Body of pancreas (tissue), 4 donors: Measurements from ENCODE around the gene TXN2. TPM values are rescaled to one million over a fixed set of nuclear protein-coding genes. Genes with fewer than 3 reads are reported as not detected.

Experiments used
- ATAC-seq: fragments of 150-250 bp; one replicate; pipeline ENCODE4 v1.9.1; 2016
- DNase-seq, 4 donors: peaks; one replicate each; pipeline ENCODE4 v3.0.0-alpha.2; 2019
- H3K27ac ChIP-seq, 4 donors: fragments of 200-600 bp; sonication (generic); 1 replicate in 3 of 4; 2 replicates in 1 of 4; pipeline versions ENCODE4 v1.5.1 to v1.6.1; 2016 to 2019; ENCODE audit warnings: mild to moderate bottlenecking in 1 of 4, mixed read lengths in 1 of 4, moderate library complexity in 1 of 4
- H3K27me3 ChIP-seq, 2 donors: fragments of 200-600 bp; sonication (generic); one replicate each; pipeline ENCODE4 v1.6.0; 2016; ENCODE audit warnings: mild to moderate bottlenecking in 1 of 2
- H3K36me3 ChIP-seq, 2 donors: fragments of 200-600 bp; sonication (generic); replicated peaks in 1 of 2; 2 replicates each; pipeline ENCODE4 v1.5.1; 2016; ENCODE audit warnings: low read depth in 2 of 2; ENCODE audit not compliant: insufficient read depth in 1 of 2
- H3K4me1 ChIP-seq: fragments of 200-600 bp; sonication (generic); one replicate; pipeline ENCODE4 v1.6.0; 2016
- H3K4me3 ChIP-seq, 2 donors: fragments of 200-600 bp; sonication (generic); 1 replicate in 1 of 2; 2 replicates in 1 of 2; pipeline ENCODE4 v1.5.1; 2016 to 2019
- H3K9me3 ChIP-seq, 3 donors: fragments of 200-600 bp; sonication (generic); 1 replicate in 2 of 3; 2 replicates in 1 of 3; pipeline ENCODE4 v1.5.1; 2016
- POLR2A ChIP-seq, 3 donors: fragments of 450-650 bp; IDR thresholded peaks; one replicate each; pipeline ENCODE4 v1.6.1; 2016; ENCODE audit warnings: antibody characterized with exemption in 3 of 3, mild to moderate bottlenecking in 2 of 3
- WGBS, 2 donors: methylation state at CpG; one replicate each; pipeline ENCODE4 v1.1.5; 2017; 5-methylcytosine and 5-hydroxymethylcytosine counted together
- intact Hi-C: fragments of 100-400 bp; cut with DNase I; formaldehyde crosslinking; loops from one replicate; pipeline ENCODE4 v1.15.1; 2023
- total RNA-seq, 2 donors: library from RNA; depleted of rRNA; stranded (reverse); fragments of >200 nt; gene quantifications; one replicate each; pipeline ENCODE4 v1.1.0, GENCODE V29; 2016
- TF ChIP-seq, protein P1 (sequence below), 7 experiments: fragments of 450-650 bp in 4 of 7; fragments of 200-600 bp in 3 of 7; sonication (generic) in 3 of 7; IDR thresholded peaks; one replicate each; pipeline ENCODE4 v1.5.1; 2016 to 2019; ENCODE audit warnings: antibody characterized with exemption in 7 of 7

The TXN2 gene
- total RNA-seq, 2 donors from 2014 or later: 27.0 to 44.5 TPM

DNA sequence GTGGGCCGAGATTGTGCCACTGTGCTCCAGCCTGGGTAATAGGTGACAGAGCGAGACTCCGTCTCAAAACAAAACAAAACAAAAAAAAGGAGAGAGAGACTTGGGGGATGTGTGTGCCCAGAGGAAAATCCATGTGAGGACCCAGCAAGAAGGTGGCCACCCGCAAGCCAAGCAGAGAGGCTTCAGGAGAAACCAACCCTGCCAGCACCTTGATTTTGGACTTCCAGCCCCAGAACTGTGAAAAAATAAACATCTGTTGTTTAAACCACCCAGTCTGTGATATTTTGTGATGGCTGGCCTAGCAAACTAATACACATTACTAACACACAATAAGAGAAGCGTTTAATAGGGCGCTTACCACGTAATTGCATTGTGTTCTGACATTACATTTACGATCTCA lies 21.2 kb downstream of the TXN2 start:
- no peaks in the 10 kb centered on the region for H3K9me3 ChIP-seq
- H3K4me3 ChIP-seq: no peak overlapping the region
- TF ChIP-seq, protein P1, sequence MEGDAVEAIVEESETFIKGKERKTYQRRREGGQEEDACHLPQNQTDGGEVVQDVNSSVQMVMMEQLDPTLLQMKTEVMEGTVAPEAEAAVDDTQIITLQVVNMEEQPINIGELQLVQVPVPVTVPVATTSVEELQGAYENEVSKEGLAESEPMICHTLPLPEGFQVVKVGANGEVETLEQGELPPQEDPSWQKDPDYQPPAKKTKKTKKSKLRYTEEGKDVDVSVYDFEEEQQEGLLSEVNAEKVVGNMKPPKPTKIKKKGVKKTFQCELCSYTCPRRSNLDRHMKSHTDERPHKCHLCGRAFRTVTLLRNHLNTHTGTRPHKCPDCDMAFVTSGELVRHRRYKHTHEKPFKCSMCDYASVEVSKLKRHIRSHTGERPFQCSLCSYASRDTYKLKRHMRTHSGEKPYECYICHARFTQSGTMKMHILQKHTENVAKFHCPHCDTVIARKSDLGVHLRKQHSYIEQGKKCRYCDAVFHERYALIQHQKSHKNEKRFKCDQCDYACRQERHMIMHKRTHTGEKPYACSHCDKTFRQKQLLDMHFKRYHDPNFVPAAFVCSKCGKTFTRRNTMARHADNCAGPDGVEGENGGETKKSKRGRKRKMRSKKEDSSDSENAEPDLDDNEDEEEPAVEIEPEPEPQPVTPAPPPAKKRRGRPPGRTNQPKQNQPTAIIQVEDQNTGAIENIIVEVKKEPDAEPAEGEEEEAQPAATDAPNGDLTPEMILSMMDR (IDR thresholded peaks at IDR 0.05): no peak
- TF ChIP-seq POLR2A (IDR thresholded peaks at IDR 0.05): no peak
- no peaks in the 10 kb centered on the region for H3K27me3 ChIP-seq
- ATAC-seq (no peak), DNase-seq (no peak)
- H3K36me3 ChIP-seq: no peaks in the 10 kb centered on the region
- 94 to 96% methylated on average over 8 of the region's 8 CpGs for WGBS, 2 donors
- intact Hi-C loops: no loop called here
- peaks cover 65% of the 10 kb centered on the region for H3K4me1 ChIP-seq
- H3K27ac ChIP-seq: peak overlapping the region in 3 of 4 donors; percentile 68 to 99 (median 91)

DNA sequence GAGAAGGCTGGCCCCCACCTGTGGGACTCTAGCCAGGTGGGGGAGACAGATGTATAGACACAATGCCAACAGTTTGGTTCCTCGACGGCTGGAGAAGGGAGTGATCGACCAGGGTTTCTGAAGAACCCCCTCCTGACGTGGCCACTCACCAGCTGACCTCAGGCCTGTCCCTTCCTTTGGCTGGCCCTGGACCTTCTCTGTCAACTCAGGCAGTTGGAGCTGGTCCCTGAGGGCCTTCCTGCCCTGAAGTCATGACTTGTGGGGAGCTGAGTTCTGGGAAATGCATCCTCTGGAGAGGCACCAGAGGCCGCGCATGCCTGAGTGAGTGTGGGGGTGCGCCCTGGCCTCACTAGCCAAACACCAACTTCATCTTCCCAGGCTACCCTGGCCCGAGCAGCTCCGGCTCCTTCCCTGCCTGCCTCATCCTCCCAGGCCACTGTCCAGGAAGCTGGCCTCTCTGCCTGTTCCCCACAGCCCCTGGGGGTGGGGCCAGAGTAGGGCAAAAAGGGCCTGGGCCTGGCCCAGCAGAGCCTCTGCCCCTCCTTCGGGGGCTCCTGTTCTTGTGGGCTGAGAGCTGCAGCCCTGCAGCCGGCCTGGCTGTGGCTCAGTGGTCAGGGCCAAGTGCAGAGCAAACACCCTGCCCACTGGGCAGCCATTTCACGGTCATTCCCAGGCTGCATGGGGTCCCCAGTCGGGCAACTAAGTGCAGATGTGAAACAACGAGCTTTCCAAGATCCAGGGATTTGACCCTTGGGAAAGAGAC lies 23.6 kb downstream of the TXN2 start:
- TF ChIP-seq, protein P1 (IDR thresholded peaks at IDR 0.05): no peak
- no peak for TF ChIP-seq POLR2A (IDR thresholded peaks at IDR 0.05)
- Histone ChIP-seq H3K36me3 (no peaks in the 10 kb centered on the region), H3K4me1 (peaks cover 61% of the 10 kb centered on the region), H3K4me3 (no peak overlapping the region), H3K9me3 (no peaks in the 10 kb centered on the region), H3K27me3 (no peaks in the 10 kb centered on the region), H3K27ac (peak overlapping the region; percentile 53 to 99 (median 80))
- WGBS, 2 donors: 69 to 92% methylated on average over 2 to 14 of the region's 14 CpGs
- DNase-seq (peak in 3 of 4 donors; percentile 58 to 71 (median 66)), ATAC-seq (no peak)
- intact Hi-C loops: no loop called here

DNA sequence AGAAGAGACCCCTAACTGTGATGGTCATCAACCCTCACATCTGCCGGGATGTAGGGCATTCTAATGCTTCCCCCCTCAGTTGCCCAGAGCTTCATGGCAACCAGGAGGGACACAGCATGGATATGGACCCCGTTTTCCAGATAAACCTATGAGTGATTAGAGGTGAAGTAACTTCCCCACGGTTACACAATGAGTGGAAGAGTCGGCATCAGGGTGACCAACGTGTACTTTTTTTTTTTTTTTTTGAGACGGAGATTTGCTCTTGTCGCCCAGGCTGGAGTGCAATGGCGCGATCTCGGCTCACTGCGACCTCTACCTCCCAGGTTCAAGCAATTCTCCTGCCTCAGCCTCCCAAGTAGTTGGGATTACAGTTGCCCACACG lies 25.0 kb downstream of the TXN2 start:
- DNase-seq (no peak), ATAC-seq (no peak)
- H3K4me1 ChIP-seq: peaks cover 60% of the 10 kb centered on the region
- H3K9me3 ChIP-seq: no peaks in the 10 kb centered on the region
- intact Hi-C loops: no loop called here
- WGBS, 2 donors: 81 to 84% methylated on average over 12 of the region's 12 CpGs
- H3K36me3 ChIP-seq: no peaks in the 10 kb centered on the region
- no peaks in the 10 kb centered on the region for H3K27me3 ChIP-seq
- H3K27ac ChIP-seq: peak overlapping the region; percentile 90 to 99 (median 93)
- no peak overlapping the region for H3K4me3 ChIP-seq
- TF ChIP-seq POLR2A (IDR thresholded peaks at IDR 0.05): no peak
- TF ChIP-seq, protein P1 (IDR thresholded peaks at IDR 0.05): no peak

DNA sequence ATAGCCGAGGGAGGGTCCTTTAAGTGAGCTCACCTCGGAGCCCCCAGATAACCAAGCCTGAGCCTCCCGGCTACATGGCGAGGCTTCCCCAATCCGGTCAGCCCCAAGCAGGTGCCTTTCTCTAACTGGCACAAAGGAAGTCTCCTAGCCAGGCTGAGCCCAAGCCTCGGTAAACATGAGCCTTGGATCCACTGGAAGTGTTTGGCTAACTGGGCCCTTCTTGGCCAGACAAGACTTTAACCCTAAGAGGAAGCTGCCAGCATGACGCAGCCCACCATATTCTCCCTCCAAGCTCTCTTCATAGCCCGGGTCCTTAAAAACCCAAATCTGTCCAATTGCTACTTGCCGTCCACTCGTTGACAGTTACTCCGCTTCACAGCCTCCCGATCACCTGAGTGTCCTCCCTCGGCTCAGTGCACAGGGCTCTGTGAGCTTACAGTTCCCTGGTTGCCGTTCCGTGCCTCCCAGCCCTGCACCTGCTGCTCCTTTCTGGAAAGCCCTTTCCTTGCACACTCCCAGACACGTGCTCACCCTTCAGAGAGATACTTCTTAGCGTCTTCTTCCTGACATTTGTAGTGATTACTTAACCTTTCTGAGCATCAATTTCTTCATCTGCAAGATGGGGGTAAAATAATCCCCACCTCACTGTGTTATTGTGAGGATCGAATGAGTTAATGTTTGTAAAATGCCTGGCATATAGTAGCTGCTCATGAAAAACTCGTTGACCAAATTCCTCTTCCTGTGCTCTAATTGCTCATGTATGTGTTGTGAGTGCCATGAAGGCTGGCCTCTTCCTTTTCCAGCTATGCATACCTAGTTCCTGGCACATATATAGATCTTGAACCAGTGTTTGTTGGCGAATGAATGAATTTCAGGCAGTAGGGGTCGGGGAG lies 25.6 kb downstream of the TXN2 start:
- DNase-seq: peak; percentile 55 to 73 (median 60)
- Histone ChIP-seq H3K27ac (peak overlapping the region; percentile 90 to 99 (median 93)), H3K27me3 (no peaks in the 10 kb centered on the region), H3K36me3 (no peaks in the 10 kb centered on the region), H3K9me3 (no peaks in the 10 kb centered on the region), H3K4me1 (peaks cover 60% of the 10 kb centered on the region), H3K4me3 (no peak overlapping the region)
- TF ChIP-seq, protein P1 (IDR thresholded peaks at IDR 0.05): no peak
- TF ChIP-seq POLR2A (IDR thresholded peaks at IDR 0.05): no peak
- 62 to 70% methylated on average over 19 to 21 of the region's 21 CpGs for WGBS, 2 donors
- intact Hi-C loops: no loop called here
- no peak for ATAC-seq
